Hepatocyte (in vitro differentiated cells): ENCODE measurements around the gene NADSYN1. TPM values are rescaled to one million over a fixed set of nuclear protein-coding genes. Genes with fewer than 3 reads are reported as not detected.

Experiments used
- DNase-seq: peaks from one replicate; pipeline ENCODE4 v3.0.0-alpha.2; 2016; ENCODE audit warnings: low spot score
- H2AFZ ChIP-seq: fragments of 200-600 bp; sonication (generic); 2 replicates; pipeline ENCODE4 v1.6.0; 2016; ENCODE audit warnings: antibody characterized with exemption, mild to moderate bottlenecking
- H3K27ac ChIP-seq: fragments of 200-600 bp; sonication (generic); 2 replicates; pipeline ENCODE4 v1.5.1; 2016; ENCODE audit warnings: mild to moderate bottlenecking
- H3K27me3 ChIP-seq: fragments of 200-600 bp; sonication (generic); 2 replicates; pipeline ENCODE4 v1.6.1; 2016
- H3K36me3 ChIP-seq: fragments of 200-600 bp; sonication (generic); replicated peaks from 2 replicates; pipeline ENCODE4 v1.5.1; 2016; ENCODE audit warnings: low read depth; ENCODE audit not compliant: insufficient read depth
- H3K4me1 ChIP-seq: fragments of 200-600 bp; sonication (generic); 2 replicates; pipeline ENCODE4 v1.5.1; 2016; ENCODE audit warnings: mild to moderate bottlenecking, moderate library complexity; ENCODE audit not compliant: insufficient read depth
- H3K4me2 ChIP-seq: fragments of 200-600 bp; sonication (generic); 2 replicates; pipeline ENCODE4 v1.6.0; 2016
- H3K4me3 ChIP-seq: fragments of 200-600 bp; sonication (generic); 2 replicates; pipeline ENCODE4 v1.5.1; 2016; ENCODE audit warnings: mild to moderate bottlenecking
- H3K79me2 ChIP-seq: fragments of 200-600 bp; sonication (generic); 2 replicates; pipeline ENCODE4 v1.6.0; 2017; ENCODE audit warnings: mild to moderate bottlenecking
- H3K9me2 ChIP-seq: fragments of 200-600 bp; sonication (generic); replicated peaks from 2 replicates; pipeline ENCODE4 v1.6.0; 2017; ENCODE audit warnings: mild to moderate bottlenecking; ENCODE audit not compliant: insufficient read depth
- H3K9me3 ChIP-seq: fragments of 200-600 bp; sonication (generic); 2 replicates; pipeline ENCODE4 v1.5.1; 2016; ENCODE audit warnings: low read depth, mild to moderate bottlenecking
- H4K20me1 ChIP-seq: fragments of 200-600 bp; sonication (generic); 2 replicates; pipeline ENCODE4 v1.6.0; 2016; ENCODE audit warnings: mild to moderate bottlenecking; ENCODE audit not compliant: insufficient read depth, poor library complexity, severe bottlenecking
- CTCF ChIP-seq: fragments of 200-600 bp; sonication (generic); IDR thresholded peaks from 2 replicates; pipeline ENCODE4 v1.5.1; 2016; ENCODE audit warnings: antibody characterized with exemption, mild to moderate bottlenecking; ENCODE audit not compliant: poor library complexity
- EZH2 ChIP-seq: fragments of 200-600 bp; sonication (generic); IDR thresholded peaks from 2 replicates; pipeline ENCODE4 v1.6.1; 2016; ENCODE audit warnings: antibody characterized with exemption, mild to moderate bottlenecking, borderline replicate concordance
- EZH2phosphoT487 ChIP-seq: fragments of 200-600 bp; sonication (generic); IDR thresholded peaks from one replicate; pipeline ENCODE4 v1.6.1; 2018; ENCODE audit warnings: antibody characterized with exemption, mild to moderate bottlenecking, low read depth, moderate library complexity; ENCODE audit not compliant: unreplicated experiment, severe bottlenecking
- WGBS: methylation state at CpG from one replicate; pipeline ENCODE4 v1.1.6; 2016; ENCODE audit warnings: low lambda C conversion rate; ENCODE audit errors: missing lambda C conversion rate; 5-methylcytosine and 5-hydroxymethylcytosine counted together
- polyA plus RNA-seq: library from polyadenylated mRNA; unstranded; fragments of >200 nt; fragmentation: Nextera tagmentation; extraction: Ambion mirVana; gene quantifications from 2 replicates; pipeline ENCODE4 v1.2.1, GENCODE V29; 2016
- total RNA-seq: library from RNA; depleted of rRNA; stranded (reverse); fragments of >200 nt; gene quantifications from 2 replicates; pipeline ENCODE4 v1.2.3, GENCODE V29; 2014

NADSYN1 gene
- total and polyA plus RNA-seq, 2 experiments from 2014 or later, result 42.0 to 43.7 TPM

- Histone ChIP-seq H3K4me3 (no peak overlapping the region), H2AFZ (no peak overlapping the region), H3K79me2 (no peaks in the 10 kb centered on the region), H3K27ac (no peak overlapping the region), H4K20me1 (no peaks in the 10 kb centered on the region), H3K27me3 (no peaks in the 10 kb centered on the region), H3K4me1 (peaks cover 18% of the 10 kb centered on the region), H3K9me3 (no peaks in the 10 kb centered on the region), H3K4me2 (no peak overlapping the region), H3K9me2 (no peaks in the 10 kb centered on the region), H3K36me3 (no peaks in the 10 kb centered on the region)
- TF ChIP-seq EZH2 (no peak), CTCF (no peak)
- WGBS, result 95% methylated on average over 39 of the region's 39 CpGs
- no peak for DNase-seq
Observed at GRCh38 chr11:71435278-71435951, 17.6 kb upstream of the NADSYN1 start.

- H3K4me1 ChIP-seq, result peaks cover 18% of the 10 kb centered on the region
- WGBS, result 92% methylated on average over 7 of the region's 8 CpGs
- no peak overlapping the region for H3K27ac ChIP-seq
- no peaks in the 10 kb centered on the region for H3K36me3 ChIP-seq
- H2AFZ ChIP-seq, result no peak overlapping the region
- H3K4me2 ChIP-seq, result no peak overlapping the region
- no peaks in the 10 kb centered on the region for H3K79me2 ChIP-seq
- DNase-seq, result no peak
- H4K20me1 ChIP-seq, result no peaks in the 10 kb centered on the region
- no peaks in the 10 kb centered on the region for H3K27me3 ChIP-seq
- no peak for TF ChIP-seq EZH2
- TF ChIP-seq EZH2phosphoT487, result no peak
- no peak for TF ChIP-seq CTCF
- H3K9me2 ChIP-seq, result no peaks in the 10 kb centered on the region
- H3K4me3 ChIP-seq, result no peak overlapping the region
- H3K9me3 ChIP-seq, result no peaks in the 10 kb centered on the region
Observed at GRCh38 chr11:71436861-71437260, 16.1 kb upstream of the NADSYN1 start.

DNA sequence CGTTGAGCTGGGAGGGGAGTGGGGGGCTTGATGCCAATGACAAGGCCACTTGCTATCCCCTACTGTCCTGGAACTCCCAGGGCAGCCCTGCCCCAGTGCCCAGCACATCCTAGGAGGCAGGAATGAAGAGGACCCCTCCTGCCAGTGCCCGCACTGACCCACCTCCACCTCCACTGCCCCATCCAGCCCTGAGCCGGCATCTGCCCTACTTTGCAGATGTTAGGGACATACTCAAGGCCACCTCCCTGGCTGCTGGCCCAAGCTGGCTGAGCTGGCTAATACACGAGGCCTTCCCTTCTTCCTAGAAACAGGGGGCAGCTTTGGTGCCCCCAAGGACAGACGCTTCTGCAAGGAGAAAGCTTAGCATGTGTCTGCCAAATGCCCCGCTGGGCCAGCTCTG lies 15.6 kb upstream of the NADSYN1 start:
- DNase-seq, result no peak
- Histone ChIP-seq H3K4me3 (no peak overlapping the region), H3K4me2 (no peak overlapping the region), H3K9me2 (no peaks in the 10 kb centered on the region), H3K27me3 (no peaks in the 10 kb centered on the region), H4K20me1 (no peaks in the 10 kb centered on the region), H3K9me3 (no peaks in the 10 kb centered on the region), H2AFZ (no peak overlapping the region), H3K36me3 (no peaks in the 10 kb centered on the region), H3K4me1 (peaks cover 18% of the 10 kb centered on the region), H3K79me2 (no peaks in the 10 kb centered on the region), H3K27ac (no peak overlapping the region)
- 96% methylated on average over 6 of the region's 6 CpGs for WGBS
- TF ChIP-seq EZH2 (no peak), EZH2phosphoT487 (no peak), CTCF (no peak)
